PC-9 (cell line): ENCODE results near the gene ATG2B.

Experiments
- CTCF ChIP-seq: fragments of 200-600 bp; sonication (generic); conservative IDR thresholded peaks from 2 replicates; pipeline ENCODE4 v1.6.1; 2017; ENCODE audit warnings: mixed run types, antibody characterized with exemption, mild to moderate bottlenecking, moderate library complexity
- EZH2 ChIP-seq: fragments of 200-600 bp; sonication (generic); IDR thresholded peaks from 2 replicates; pipeline ENCODE4 v1.8.0; 2017; ENCODE audit warnings: antibody characterized with exemption, low read depth

- TF ChIP-seq CTCF = no peak
- TF ChIP-seq EZH2 = no peak
These were observed 20.9 kb upstream of the ATG2B start for GRCh38 chr14:96384053-96384452.
